IMR-90 (cell line): ENCODE measurements around the gene DSE. TPM values are rescaled to one million over a fixed set of nuclear protein-coding genes. Genes with fewer than 3 reads are reported as not detected.

Experiments used
- ATAC-seq: fragments of 200-7000 bp; cut with Tn5 transposase; 2 replicates; pipeline ENCODE4 v1.9.1; 2020; ENCODE audit warnings: low read depth, mild to moderate bottlenecking, moderate library complexity
- BruUV-seq: library from RNA; stranded (reverse); fragments of 400-500 nt; replicated peaks from 2 replicates; lab custom pipeline; 2021; lab: Mats Ljungman, UMichigan
- CTCF ChIA-PET: fragments of 300-600 bp; formaldehyde crosslinking; extraction: SDS; loops from one replicate; lab custom pipeline; 2021; ENCODE audit warnings: antibody characterized with exemption; lab: Yijun Ruan, JAX
- POLR2A ChIA-PET: fragments of 300-600 bp; sonication (Branson Sonifier 250); formaldehyde crosslinking; loops from one replicate; lab custom pipeline; 2022; ENCODE audit warnings: antibody characterized with exemption; ENCODE audit not compliant: unreplicated experiment; lab: Charles Lee
- DNase-seq: peaks from one replicate; pipeline ENCODE4 v3.0.0; 2013
- H2AFZ ChIP-seq: replicated peaks from 2 replicates; pipeline ENCODE3; 2013; ENCODE audit warnings: low read length, mild to moderate bottlenecking; ENCODE audit not compliant: poor library complexity
- H2AK5ac ChIP-seq: 2 replicates; pipeline ENCODE4 v1.6.1; 2013; ENCODE audit warnings: low read depth, low read length, inconsistent platforms
- H2AK9ac ChIP-seq: replicated peaks from 2 replicates; pipeline ENCODE3; 2013; ENCODE audit warnings: mild to moderate bottlenecking, low read depth, low read length, moderate library complexity; ENCODE audit not compliant: poor library complexity
- H2BK120ac ChIP-seq: 2 replicates; pipeline ENCODE4 v1.6.1; 2013; ENCODE audit warnings: low read depth, low read length, inconsistent platforms
- H2BK15ac ChIP-seq: 3 replicates; pipeline ENCODE4 v1.6.1; 2013; ENCODE audit warnings: low read depth, low read length, inconsistent platforms
- H2BK20ac ChIP-seq: 2 replicates; pipeline ENCODE4 v1.6.1; 2013; ENCODE audit warnings: low read depth, mild to moderate bottlenecking, inconsistent platforms, low read length, moderate library complexity
- H2BK5ac ChIP-seq: 2 replicates; pipeline ENCODE4 v1.6.1; 2013; ENCODE audit warnings: mild to moderate bottlenecking, low read depth, low read length, inconsistent platforms; ENCODE audit not compliant: poor library complexity, severe bottlenecking
- H3K14ac ChIP-seq: replicated peaks from 2 replicates; pipeline ENCODE4 v1.6.1; 2013; ENCODE audit warnings: low read depth, low read length, inconsistent platforms
- H3K18ac ChIP-seq: 2 replicates; pipeline ENCODE4 v1.6.1; 2013; ENCODE audit warnings: low read depth, low read length, control low read depth
- H3K23ac ChIP-seq: 2 replicates; pipeline ENCODE4 v1.6.1; 2013; ENCODE audit warnings: low read depth, low read length, inconsistent platforms
- H3K27ac ChIP-seq: 2 replicates; pipeline ENCODE4 v1.5.1; 2013; ENCODE audit warnings: mild to moderate bottlenecking, control low read depth, low read length; ENCODE audit not compliant: insufficient read depth
- H3K27me3 ChIP-seq: 2 replicates; pipeline ENCODE4 v1.6.1; 2013; ENCODE audit warnings: low read length; ENCODE audit not compliant: control insufficient read depth, insufficient read depth
- H3K36me3 ChIP-seq: 2 replicates; pipeline ENCODE4 v1.6.1; 2013; ENCODE audit warnings: low read length, mixed read lengths; ENCODE audit not compliant: control insufficient read depth, insufficient read depth
- H3K4ac ChIP-seq: 2 replicates; pipeline ENCODE4 v1.6.1; 2013; ENCODE audit warnings: low read depth, low read length, inconsistent platforms
- H3K4me1 ChIP-seq: 2 replicates; pipeline ENCODE4 v1.6.1; 2013; ENCODE audit warnings: low read length, mixed read lengths; ENCODE audit not compliant: control insufficient read depth, insufficient read depth
- H3K4me2 ChIP-seq: 2 replicates; pipeline ENCODE4 v1.6.1; 2013; ENCODE audit warnings: low read depth, mild to moderate bottlenecking, control low read depth, low read length, moderate library complexity
- H3K4me3 ChIP-seq: 2 replicates; pipeline ENCODE4 v1.5.1; 2013; ENCODE audit warnings: low read depth, mild to moderate bottlenecking, control low read depth, low read length, moderate library complexity; ENCODE audit not compliant: insufficient read depth
- H3K56ac ChIP-seq: 2 replicates; pipeline ENCODE4 v1.6.1; 2013; ENCODE audit warnings: low read length, inconsistent platforms; ENCODE audit not compliant: insufficient read depth; ENCODE audit errors: extremely low read depth
- H3K79me1 ChIP-seq, 2 experiments: 2 replicates each; pipeline ENCODE4 v1.6.1; 2013; ENCODE audit warnings: low read length in 2 of 2, inconsistent platforms in 1 of 2, low read depth in 1 of 2
- H3K9ac ChIP-seq: 2 replicates; pipeline ENCODE4 v1.6.1; 2013; ENCODE audit warnings: low read depth, low read length, control low read depth
- H3K9me1 ChIP-seq: 2 replicates; pipeline ENCODE4 v1.6.1; 2013; ENCODE audit warnings: low read length, inconsistent platforms; ENCODE audit not compliant: insufficient read depth
- H3K9me3 ChIP-seq: 2 replicates; pipeline ENCODE4 v1.6.1; 2013; ENCODE audit warnings: low read length; ENCODE audit not compliant: control insufficient read depth, insufficient read depth
- H4K20me1 ChIP-seq: 2 replicates; pipeline ENCODE4 v1.6.1; 2013; ENCODE audit warnings: low read length, inconsistent platforms; ENCODE audit not compliant: insufficient read depth
- H4K5ac ChIP-seq: 2 replicates; pipeline ENCODE4 v1.6.1; 2013; ENCODE audit warnings: mild to moderate bottlenecking, low read depth, low read length, control low read depth
- H4K8ac ChIP-seq, 2 experiments: 2 replicates each; pipeline ENCODE4 v1.6.1; 2013; ENCODE audit warnings: low read depth in 2 of 2, low read length in 2 of 2, control low read depth in 1 of 2, inconsistent platforms in 1 of 2
- H4K91ac ChIP-seq: 2 replicates; pipeline ENCODE4 v1.6.1; 2013; ENCODE audit warnings: low read depth, low read length, inconsistent platforms; ENCODE audit not compliant: insufficient read depth
- BHLHE40 ChIP-seq: fragments of 150-350 bp; IDR thresholded peaks from 2 replicates; pipeline ENCODE4 v1.6.1; 2016; ENCODE audit warnings: mild to moderate bottlenecking, low read depth, low read length
- CEBPB ChIP-seq: IDR thresholded peaks from 2 replicates; pipeline ENCODE4 v1.6.1; 2012; ENCODE audit warnings: low read depth, low read length, improper control_type of control experiment
- CHD1 ChIP-seq: IDR thresholded peaks from 2 replicates; pipeline ENCODE4 v1.6.1; 2012; ENCODE audit warnings: low read depth, low read length, improper control_type of control experiment
- ELK1 ChIP-seq: fragments of 150-350 bp; IDR thresholded peaks from 2 replicates; pipeline ENCODE4 v1.6.1; 2016; ENCODE audit warnings: low read depth, mild to moderate bottlenecking, low read length, moderate library complexity, borderline replicate concordance
- FOS ChIP-seq: fragments of 150-350 bp; IDR thresholded peaks from 2 replicates; pipeline ENCODE4 v1.6.1; 2016; ENCODE audit warnings: low read depth, low read length
- MAFK ChIP-seq: IDR thresholded peaks from 2 replicates; pipeline ENCODE4 v1.6.1; 2012; ENCODE audit warnings: low read depth, low read length, improper control_type of control experiment
- MAZ ChIP-seq: IDR thresholded peaks from 2 replicates; pipeline ENCODE4 v1.6.1; 2012; ENCODE audit warnings: low read depth, mild to moderate bottlenecking, low read length, improper control_type of control experiment, moderate library complexity, borderline replicate concordance
- MXI1 ChIP-seq: IDR thresholded peaks from 2 replicates; pipeline ENCODE4 v1.6.1; 2012; ENCODE audit warnings: low read depth, mild to moderate bottlenecking, low read length, moderate library complexity, borderline replicate concordance
- NFE2L2 ChIP-seq: fragments of 150-350 bp; IDR thresholded peaks from 2 replicates; pipeline ENCODE4 v1.6.1; 2016; ENCODE audit warnings: low read depth, mild to moderate bottlenecking, low read length
- POLR2A ChIP-seq: IDR thresholded peaks from 2 replicates; pipeline ENCODE4 v1.6.1; 2012; ENCODE audit warnings: mild to moderate bottlenecking, low read depth, low read length
- RAD21 ChIP-seq: IDR thresholded peaks from 2 replicates; pipeline ENCODE4 v1.6.1; 2012; ENCODE audit warnings: low read length, improper control_type of control experiment
- RCOR1 ChIP-seq: IDR thresholded peaks from 2 replicates; pipeline ENCODE4 v1.6.1; 2012; ENCODE audit warnings: mild to moderate bottlenecking, low read length, improper control_type of control experiment; ENCODE audit not compliant: insufficient replicate concordance
- SMC3 ChIP-seq: fragments of 150-350 bp; IDR thresholded peaks from 2 replicates; pipeline ENCODE4 v1.6.1; 2016; ENCODE audit warnings: low read depth, mild to moderate bottlenecking, antibody characterized with exemption, low read length, moderate library complexity
- USF2 ChIP-seq: fragments of 150-350 bp; IDR thresholded peaks from 2 replicates; pipeline ENCODE4 v1.6.1; 2017; ENCODE audit warnings: mild to moderate bottlenecking, antibody characterized with exemption, low read length, low read depth
- WGBS, 2 experiments: methylation state at CpG; one replicate each; pipeline versions ENCODE4 v1.1.5 to v1.1.7; 2013; ENCODE audit warnings: missing lambda C conversion rate in 2 of 2; ENCODE audit not compliant: insufficient read length in 1 of 2; ENCODE audit errors: extremely low coverage in 2 of 2; 5-methylcytosine and 5-hydroxymethylcytosine counted together
- dilution Hi-C: fragments of 300-500 bp; cut with HindIII; formaldehyde crosslinking; loops from one replicate; pipeline ENCODE4 v1.14.3; 2018; ENCODE audit warnings: low sequenced_read_pairs; ENCODE audit not compliant: unreplicated experiment
- in situ Hi-C: fragments of 300-500 bp; cut with MboI; formaldehyde crosslinking; loops from 3 replicates; pipeline ENCODE4 v1.14.3; 2019; ENCODE audit warnings: low sequenced_read_pairs, inconsistent platforms, mixed read lengths
- intact Hi-C: fragments of 100-400 bp; cut with micrococcal nuclease; formaldehyde crosslinking; loops from 2 replicates; pipeline ENCODE4 v1.10.0; 2022
- polyA plus RNA-seq, 3 experiments: library from polyadenylated mRNA; depleted of rRNA; stranded (reverse); fragments of >200 nt; gene quantifications; 2 replicates each; pipeline ENCODE4 v1.2.3, GENCODE V29; 2012; ENCODE audit warnings: low replicate concordance in 1 of 3
- total RNA-seq: library from RNA; depleted of rRNA; stranded (reverse); fragments of >200 nt; gene quantifications from 2 replicates; pipeline ENCODE4 v1.2.3, GENCODE V29; 2012

Gene DSE
- total and polyA plus RNA-seq, 2 of the 4 experiments (the other 2 are of a cell fraction): 48.0 to 154 TPM

GRCh38 chr6:116417661-116418060, 46.9 kb downstream of the DSE start:
- no peak overlapping the region for H2BK5ac ChIP-seq
- no peaks in the 10 kb centered on the region for H3K27me3 ChIP-seq
- no peak overlapping the region for H4K8ac ChIP-seq
- H2AFZ ChIP-seq: no peak overlapping the region
- no peak overlapping the region for H4K5ac ChIP-seq
- intact Hi-C loops (no loop called here), dilution Hi-C loops (no loop called here), in situ Hi-C loops (no loop called here)
- peaks cover 1% of the 10 kb centered on the region; the same call in 1 of the 2 replicates for H3K4me1 ChIP-seq
- H2BK20ac ChIP-seq: no peak overlapping the region
- DNase-seq (no peak), ATAC-seq (no peak)
- H3K56ac ChIP-seq: no peak overlapping the region
- no peak overlapping the region for H3K27ac ChIP-seq
- H3K36me3 ChIP-seq: peaks cover 3% of the 10 kb centered on the region; the same call in 1 of the 2 replicates
- H3K9ac ChIP-seq: no peak overlapping the region
- H3K23ac ChIP-seq: no peak overlapping the region
- no peak overlapping the region for H3K4ac ChIP-seq
- H3K18ac ChIP-seq: no peak overlapping the region
- H4K20me1 ChIP-seq: no peaks in the 10 kb centered on the region
- peaks cover 4% of the 10 kb centered on the region; the same call in 1 of the 2 replicates for H3K9me1 ChIP-seq
- peaks cover 30 to 56% of the 10 kb centered on the region in 2 experiments for H3K79me1 ChIP-seq
- no peak overlapping the region for H3K14ac ChIP-seq
- no peak overlapping the region for H2BK15ac ChIP-seq
- BruUV-seq: no TSS peak
- H2BK120ac ChIP-seq: no peak overlapping the region
- POLR2A ChIA-PET: no interaction called here
- CTCF ChIA-PET: interaction anchor here (1.0 kb wide), 1 partner anchor 149 kb away, joined by 3 read pairs; no protein-coding TSS in a partner anchor
- H3K4me3 ChIP-seq: no peak overlapping the region
- no peak overlapping the region for H2AK9ac ChIP-seq
- no peaks in the 10 kb centered on the region for H3K9me3 ChIP-seq
- WGBS, 2 experiments: 92% methylated on average over 2 of the region's 3 CpGs; no CpG with 5 or more reads in 1 of the 2 experiments
- H2AK5ac ChIP-seq: no peak overlapping the region
- no peak for TF ChIP-seq MXI1
- TF ChIP-seq RAD21: no peak
- TF ChIP-seq SMC3: no peak
- TF ChIP-seq POLR2A: no peak
- TF ChIP-seq BHLHE40: no peak
- no peak for TF ChIP-seq USF2
- no peak for TF ChIP-seq NFE2L2
- no peak for TF ChIP-seq CHD1
- TF ChIP-seq RCOR1: no peak
- no peak for TF ChIP-seq MAFK
- TF ChIP-seq ELK1: no peak
- TF ChIP-seq FOS: no peak
- TF ChIP-seq CEBPB: no peak
- TF ChIP-seq MAZ: no peak
- H3K4me2 ChIP-seq: no peak overlapping the region
- H4K91ac ChIP-seq: no peak overlapping the region
